Right renal cortex interstitium (tissue), 3 donors: Measurements from ENCODE around the gene SRRM3. TPM values are rescaled to one million over a fixed set of nuclear protein-coding genes. Genes with fewer than 3 reads are reported as not detected.
"Not testable (repeated sequence)": the region's sequence is repeated elsewhere in the genome, so short reads cannot be mapped to it uniquely, and the experiment has no call there.

Experiments
- DNase-seq, 3 donors: peaks; one replicate each; pipeline ENCODE4 v3.0.0-alpha.2; 2013; ENCODE audit warnings: low read depth in 3 of 3, low spot score in 2 of 3
- polyA plus RNA-seq, 3 donors: library from polyadenylated mRNA; unstranded; fragments of 120-200 nt; gene quantifications; one replicate each; pipeline ENCODE4 v1.2.1, GENCODE V29; 2013; ENCODE audit not compliant: insufficient read length in 3 of 3

Gene SRRM3
- polyA plus RNA-seq, 3 donors, result 0.86 to 2.3 (median 1.1) TPM

DNA sequence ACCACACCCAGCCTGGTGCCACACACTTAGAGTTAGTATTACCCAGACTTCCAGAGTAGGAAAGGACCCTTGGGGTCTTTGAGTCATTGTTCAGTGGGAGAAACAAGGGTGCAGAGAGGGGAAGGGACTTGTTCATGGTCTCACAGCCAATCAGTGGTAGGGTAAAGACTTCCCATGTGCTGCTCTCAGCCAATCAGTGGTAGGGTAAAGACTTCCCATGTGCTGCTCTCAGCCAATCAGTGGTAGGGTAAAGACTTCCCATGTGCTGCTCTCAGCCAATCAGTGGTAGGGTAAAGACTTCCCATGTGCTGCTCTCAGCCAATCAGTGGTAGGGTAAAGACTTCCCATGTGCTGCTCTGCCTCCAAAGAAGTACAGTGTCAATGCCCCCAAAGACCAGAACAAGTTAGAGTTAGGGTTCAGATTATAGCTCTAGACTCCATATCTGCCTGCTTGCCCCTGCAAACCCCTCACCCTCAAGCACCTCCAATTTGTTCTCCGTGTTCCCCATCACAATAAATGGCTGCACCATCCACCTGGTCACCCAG, 25.3 kb downstream of the SRRM3 start:
- DNase-seq, result not testable (repeated sequence)

DNA sequence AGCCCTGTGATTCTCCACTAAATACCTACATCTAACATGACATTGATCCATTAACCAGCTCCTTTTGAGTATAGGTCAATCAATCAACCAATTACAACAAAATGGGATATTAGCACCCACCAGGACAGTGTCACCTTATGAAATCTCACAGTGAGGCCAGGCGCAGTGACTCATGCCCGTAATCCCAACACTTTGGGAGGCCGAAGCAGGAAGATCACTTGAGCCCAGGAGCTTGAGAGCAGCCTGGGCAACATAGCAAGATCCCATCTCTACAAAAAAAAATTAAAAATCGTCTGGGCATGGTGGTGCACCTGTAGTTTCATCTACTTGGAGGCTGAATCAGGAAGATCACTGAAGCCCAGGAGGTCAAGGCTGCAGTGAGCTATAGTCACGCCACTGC, 28.5 kb downstream of the SRRM3 start:
- DNase-seq, result no peak

GRCh38 chr7:76231071-76231470, 29.4 kb downstream of the SRRM3 start:
- no peak for DNase-seq

DNA sequence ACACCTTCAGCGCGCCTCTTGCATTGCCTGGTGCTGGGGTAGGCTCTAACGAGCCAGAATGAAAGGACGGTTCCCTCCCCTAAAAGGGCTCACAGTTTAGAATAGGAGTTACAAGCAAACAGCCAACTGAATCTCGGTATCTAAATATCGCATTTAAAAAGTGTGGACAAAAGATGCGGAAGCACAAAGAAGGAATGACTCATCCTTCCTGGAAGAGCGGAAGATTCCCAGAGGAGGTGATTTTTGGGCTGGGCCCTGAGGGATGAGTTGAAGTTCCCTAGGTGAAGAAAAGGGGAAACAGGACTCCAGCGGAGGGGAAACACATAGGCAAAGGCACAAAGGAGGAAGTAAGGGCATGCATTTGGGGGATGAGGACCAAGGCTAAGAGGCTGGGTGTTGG, 29.9 kb downstream of the SRRM3 start:
- DNase-seq, result no peak

GRCh38 chr7:76232698-76233097, 31.0 kb downstream of the SRRM3 start:
- DNase-seq, result no peak

- DNase-seq, result no peak
Observed at GRCh38 chr7:76233538-76234281, 32.0 kb downstream of the SRRM3 start.

DNA sequence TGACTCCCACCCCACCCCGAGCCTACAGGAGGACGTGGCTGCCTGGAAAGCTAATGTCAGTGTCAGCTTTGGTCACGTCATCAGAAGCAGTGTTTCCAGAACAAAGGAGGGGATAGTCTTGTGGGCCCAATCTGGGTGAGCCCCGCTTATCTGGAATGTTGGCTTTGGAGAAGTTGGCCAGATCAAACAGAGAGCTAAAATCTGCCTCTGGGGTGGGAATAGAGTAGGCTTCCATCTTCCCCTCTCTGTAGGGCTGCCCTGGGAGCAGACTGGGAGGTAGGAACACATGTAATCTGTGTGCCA, 32.5 kb downstream of the SRRM3 start:
- no peak for DNase-seq

DNA sequence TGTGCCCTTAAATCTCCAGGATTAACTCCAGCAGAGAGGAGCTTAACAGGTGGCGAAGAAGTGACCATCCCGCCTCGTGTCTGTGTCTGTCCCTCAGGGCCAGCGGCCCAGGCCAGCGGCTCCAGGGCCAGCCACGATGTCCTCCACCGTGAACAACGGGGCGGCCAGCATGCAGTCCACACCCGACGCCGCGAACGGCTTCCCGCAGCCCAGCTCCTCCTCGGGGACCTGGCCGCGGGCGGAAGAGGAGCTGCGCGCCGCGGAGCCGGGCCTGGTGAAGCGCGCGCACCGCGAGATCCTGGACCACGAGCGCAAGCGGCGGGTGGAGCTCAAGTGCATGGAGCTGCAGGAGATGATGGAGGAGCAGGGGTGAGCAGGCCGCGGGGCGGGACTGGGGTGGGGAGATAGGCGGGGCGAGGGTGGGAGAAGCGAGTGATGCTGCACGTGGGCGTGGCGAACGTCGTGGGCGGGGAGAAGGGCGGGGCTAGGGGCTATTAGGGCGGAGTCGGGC, 33.3 kb downstream of the SRRM3 start:
- DNase-seq, result peak in 1 of 3 donors; percentile 45

DNA sequence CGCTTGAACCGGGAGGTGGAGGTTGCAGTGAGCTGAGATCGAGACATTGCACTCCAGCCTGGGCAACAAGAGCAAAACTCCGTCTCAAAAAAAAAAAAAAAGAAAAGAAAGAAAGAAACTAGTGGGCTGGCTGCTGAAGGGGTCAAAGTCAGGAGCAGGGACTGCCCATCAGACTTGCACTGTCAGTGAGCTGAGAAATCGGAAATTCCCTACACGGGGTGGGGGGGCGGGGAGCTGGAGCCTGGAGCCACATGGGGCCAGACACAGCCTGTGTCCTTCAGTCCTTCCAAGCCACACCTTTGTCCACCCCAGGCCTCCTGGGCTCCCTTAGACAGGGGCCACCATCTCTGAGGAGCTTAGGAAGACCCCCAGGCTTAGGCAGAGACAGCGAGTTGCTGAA, 34.5 kb downstream of the SRRM3 start:
- DNase-seq, result no peak

- DNase-seq, result no peak
Observed at GRCh38 chr7:76238326-76238725, 36.6 kb downstream of the SRRM3 start.

GRCh38 chr7:76241141-76241540, 39.4 kb downstream of the SRRM3 start:
- DNase-seq, result no peak

DNA sequence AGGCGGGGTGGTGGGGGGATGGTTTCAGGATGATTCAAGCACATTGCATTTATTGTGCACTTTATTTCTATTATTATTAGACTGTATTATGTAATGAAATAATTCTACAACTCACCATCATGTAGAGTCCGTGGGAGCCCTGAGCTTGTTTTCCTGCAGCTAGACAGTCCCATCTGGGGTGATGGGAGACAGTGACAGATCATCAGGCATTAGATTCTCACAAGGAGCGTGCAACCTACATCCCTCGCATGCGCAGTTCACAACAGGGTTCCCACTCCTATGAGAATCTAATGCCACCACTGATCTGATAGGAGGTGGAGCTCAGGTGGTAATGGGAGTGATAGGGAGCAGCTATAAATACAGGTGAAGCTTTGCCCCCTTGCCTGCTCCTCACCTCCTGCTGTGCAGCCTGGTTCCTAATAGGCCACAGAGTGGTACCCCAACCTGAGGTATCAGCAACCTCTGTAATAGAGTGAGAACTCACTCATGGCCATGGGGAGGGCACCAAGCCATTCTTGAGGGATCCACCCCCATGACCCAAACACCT, 40.9 kb downstream of the SRRM3 start:
- DNase-seq, result not testable (repeated sequence)

- no peak for DNase-seq
Observed at GRCh38 chr7:76244781-76245391, 43.2 kb downstream of the SRRM3 start.

DNA sequence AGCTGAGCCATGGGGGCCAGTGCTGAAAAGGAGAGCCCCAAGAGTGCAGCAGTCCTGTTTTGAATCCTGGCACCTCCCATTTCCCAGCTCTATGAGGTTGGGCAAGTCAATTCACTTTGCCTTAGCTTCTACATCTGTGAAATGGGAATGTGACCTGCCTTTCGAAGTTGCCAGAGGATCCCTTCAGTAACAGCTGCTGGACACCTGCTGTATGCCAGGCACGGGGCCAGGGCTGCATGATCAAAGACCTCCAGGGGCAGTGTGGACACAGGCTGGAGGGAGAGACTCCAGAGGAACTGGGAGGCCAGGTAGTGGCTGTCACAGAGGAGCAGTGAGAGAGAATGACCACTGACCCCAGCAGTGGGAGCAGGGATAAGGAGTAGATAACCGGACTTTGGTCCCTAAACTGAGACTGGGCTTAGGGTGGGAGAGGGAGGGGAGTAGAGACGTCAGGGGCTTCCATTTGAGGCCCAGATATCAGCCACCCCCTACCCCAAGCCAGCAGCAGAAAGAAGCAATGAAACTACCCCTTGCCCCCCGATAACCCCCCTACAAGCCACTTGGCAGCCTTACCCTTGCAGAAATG, 45.2 kb downstream of the SRRM3 start:
- no peak for DNase-seq

DNA sequence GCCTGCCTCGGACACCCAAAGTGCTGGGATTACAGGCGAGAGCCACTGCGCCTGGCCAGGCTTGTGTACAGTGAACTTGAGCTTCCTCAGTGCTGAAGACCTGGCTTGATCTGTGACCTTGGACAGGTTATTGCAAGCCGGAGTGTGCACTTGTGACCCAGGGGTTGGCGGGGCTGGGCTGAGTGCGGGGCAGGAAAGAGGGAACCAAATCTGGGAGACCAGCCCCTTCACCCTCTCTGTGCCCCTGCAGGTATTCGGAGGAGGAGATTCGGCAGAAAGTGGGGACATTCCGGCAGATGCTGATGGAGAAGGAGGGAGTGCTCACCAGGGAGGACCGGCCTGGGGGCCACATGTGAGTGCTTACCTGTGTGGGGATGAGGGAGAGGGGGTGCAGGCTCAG, 46.2 kb downstream of the SRRM3 start:
- DNase-seq, result no peak

- DNase-seq, result no peak
Observed at GRCh38 chr7:76252021-76252420, 50.3 kb downstream of the SRRM3 start.

- no peak for DNase-seq
Observed at GRCh38 chr7:76254781-76255180, 53.1 kb downstream of the SRRM3 start.

GRCh38 chr7:76257973-76258372, 56.3 kb downstream of the SRRM3 start:
- DNase-seq, result no peak

DNA sequence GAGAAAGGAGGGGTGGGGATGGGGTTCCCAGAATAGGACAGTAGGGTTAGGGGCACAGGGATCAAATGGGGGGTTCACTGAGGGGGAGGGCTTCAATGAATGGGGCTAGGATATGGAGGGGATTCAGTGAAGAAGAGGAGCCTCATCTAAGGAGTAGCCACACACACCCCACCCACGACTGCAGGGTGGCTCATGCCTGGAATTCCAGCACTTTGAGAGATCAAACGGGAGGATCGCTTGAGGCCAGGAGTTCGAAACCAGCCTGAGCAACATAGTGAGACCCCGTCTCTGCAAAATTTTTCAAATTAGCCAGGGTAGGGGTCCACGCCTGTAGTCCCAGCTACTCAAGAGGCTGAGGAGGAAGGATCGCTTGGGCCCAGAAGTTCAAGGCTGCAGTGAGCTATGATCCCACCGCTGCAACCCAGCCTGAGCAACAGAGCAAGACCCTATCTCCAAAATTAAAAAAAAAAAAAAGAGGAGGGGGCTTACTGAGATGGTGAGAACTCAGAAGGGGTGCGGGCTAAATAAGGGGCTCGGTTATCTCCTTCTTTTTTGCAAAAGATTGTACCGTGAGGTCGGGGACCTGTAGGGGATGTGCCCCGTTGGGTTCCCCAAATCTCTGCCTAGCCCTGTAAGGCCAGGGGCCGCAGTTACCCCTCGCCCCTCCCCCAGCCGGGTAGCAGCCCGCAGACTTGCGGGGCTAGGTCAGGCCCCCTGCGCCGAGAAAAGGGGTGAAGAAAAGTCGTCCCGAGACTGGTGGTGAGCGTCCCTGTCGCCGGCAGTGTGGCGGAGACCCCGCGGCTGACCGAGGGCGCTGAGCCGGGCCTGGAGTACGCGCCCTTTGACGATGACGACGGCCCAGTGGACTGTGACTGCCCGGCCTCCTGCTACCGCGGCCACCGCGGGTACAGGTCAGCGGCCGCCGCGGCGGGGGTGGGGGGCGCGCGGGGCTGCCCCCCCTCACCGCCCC, 57.7 kb downstream of the SRRM3 start:
- no peak for DNase-seq

GRCh38 chr7:76260171-76260703, 58.5 kb downstream of the SRRM3 start:
- DNase-seq, result no peak
